ENCODE results near the gene ISYNA1.

Gene ISYNA1

DNA sequence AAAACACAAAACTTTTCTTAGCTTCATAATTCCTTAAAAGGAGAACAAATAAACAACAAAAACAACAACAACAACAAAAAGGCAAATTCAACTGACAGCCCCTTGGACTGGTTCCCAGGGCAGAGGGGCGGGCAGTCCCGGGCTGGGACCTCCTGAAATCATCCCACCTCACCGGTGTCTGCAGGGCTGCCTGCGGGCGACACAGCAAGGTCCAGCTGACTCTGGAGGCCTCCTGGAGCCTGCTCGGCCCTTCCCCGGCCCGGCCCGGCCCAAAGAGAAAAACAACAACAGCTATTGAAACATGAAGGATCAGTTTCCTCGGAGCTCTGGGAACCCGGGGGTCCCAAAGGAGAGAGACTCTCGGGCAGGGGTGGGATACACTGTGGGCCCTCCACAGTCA is 5.0 kb upstream of the ISYNA1 start:
- no peak for DNase-seq

- DNase-seq = no peak
These were observed 4.2 kb upstream of the ISYNA1 start for GRCh38 chr19:18441804-18442788.

DNA sequence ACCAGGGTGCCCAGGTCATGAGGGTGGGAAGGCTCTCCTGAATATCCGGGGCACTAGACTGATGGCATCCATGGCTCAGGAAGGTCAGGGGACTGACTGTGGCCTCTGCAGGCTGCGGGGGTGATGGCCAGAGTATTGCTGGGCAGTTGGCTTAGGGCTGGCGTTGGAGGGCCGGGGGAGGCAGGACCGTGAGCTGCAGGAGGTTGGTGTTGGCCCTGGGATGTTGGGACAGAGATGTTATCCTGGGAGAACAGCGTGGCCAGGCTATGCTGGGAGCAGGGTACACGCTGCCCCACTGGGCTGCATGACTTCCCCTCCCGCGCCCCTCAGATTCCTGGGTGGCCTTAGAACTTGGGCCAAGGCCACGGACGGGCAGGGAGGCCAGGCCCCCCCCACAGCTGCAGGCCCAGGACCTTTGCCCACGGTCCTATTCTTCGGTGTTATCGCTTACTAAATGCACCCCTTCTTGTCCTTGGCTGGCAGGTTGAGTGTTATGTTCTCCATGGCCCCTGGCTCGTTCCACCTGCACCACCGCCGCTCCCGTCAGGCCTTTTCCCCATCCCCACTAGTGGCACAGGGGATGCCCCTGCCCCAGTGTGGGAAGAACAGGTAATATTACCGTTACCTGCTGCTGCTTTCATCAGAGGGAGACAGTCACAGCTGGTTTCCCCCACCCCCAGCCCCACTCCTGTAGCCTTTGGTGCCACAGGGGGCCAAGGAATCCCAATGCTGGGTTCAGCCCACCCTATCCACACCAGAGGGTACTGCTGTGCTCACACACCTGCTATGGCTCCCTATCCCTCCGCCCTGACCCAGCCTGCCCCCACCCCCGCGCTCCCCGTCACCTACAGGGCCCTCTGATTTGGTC is 3.2 kb upstream of the ISYNA1 start:
- DNase-seq = no peak

GRCh38 chr19:18440415-18440877 is 2.5 kb upstream of the ISYNA1 start:
- peak; percentile 15 for DNase-seq

DNA sequence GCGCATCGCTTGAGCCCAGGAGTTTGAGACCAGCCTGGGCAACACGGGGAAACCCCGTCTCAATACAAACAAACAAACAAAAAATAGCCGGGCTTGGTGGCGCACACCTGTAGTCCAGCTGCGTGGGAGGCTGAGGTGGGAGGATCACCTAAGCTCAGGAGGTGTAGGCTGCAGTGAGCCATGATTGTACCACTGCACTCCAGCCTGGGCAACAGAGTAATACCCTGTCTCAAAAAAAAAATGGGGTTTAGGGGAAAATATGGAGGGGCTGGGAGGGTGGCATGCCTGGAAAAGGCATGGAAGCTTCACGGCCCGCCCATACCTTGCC is 1.9 kb upstream of the ISYNA1 start:
- DNase-seq = no peak

DNA sequence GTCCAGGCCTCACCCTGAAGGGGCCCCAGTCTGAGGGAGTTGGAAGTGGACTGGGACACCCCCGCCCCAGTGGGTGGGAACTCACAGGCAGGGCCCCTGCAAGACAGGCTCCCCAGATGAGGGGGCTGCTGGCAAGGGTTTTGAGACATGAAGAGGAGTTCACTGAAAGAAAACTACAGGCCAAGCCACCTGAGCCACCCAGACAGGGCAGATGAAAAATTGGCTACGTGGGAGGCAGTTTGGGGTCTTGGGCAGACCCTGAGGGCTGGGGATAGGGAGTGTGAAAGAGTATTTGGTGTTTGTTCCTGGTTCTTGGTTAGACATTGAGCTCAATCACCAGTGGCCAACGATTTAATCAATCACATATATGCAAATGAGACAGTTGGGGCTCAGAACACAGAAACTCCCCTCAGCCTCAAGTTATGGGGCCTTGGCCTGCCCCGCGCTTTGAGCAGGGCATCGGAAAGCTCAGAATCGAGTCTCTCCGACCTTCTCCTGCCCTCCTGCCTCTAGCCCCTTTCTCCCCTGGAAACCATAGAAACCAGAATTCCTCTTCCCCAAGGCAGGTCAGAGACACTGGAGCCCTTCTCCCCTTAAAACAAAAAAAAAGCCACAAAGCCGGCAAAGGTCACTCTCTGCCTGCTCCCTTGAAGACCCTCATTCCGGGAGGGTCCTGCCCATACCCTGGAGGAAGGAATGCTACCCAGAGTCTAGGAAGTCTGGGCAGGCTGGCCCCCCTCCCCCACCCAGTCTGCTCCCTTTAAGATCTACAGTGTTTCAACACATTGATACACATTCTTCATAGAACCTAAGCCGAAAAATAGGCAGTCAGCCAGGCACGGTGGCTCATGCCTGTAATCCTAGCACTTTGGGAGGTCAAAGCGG is 1.3 kb upstream of the ISYNA1 start:
- no peak for DNase-seq

DNA sequence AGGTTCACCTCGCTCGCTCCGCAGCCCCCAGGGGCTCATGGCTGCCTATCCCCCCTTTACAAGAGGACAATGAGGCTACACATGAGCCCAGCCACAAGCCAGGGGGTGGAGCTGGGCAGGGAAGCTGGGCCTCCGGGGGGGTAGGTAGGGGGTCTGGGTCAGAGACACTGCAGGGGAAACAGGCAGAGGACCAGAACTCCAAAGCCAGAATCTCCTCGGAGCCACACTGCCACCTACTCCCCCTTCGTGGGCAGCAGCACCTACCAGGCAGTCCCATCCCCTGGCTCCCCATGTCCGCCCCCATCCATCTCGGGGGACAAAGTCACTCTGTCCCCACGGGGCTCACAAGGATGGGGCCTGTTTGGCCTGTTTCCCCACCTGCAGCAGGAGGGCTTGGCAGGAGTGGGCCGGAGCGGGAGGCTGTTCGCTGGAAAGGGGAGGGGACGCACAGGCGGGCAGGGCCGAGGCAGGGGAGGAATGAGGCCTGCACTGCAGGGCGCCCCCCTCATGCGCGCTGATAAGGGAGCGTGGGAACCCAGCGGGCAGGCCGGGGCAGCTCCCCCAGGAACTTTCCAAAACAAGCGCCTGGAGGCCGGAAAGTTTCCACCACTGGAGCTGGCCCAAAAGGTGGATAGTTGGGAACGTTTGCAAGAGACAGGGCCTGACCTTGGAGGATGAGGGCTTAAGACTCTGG is 545 bp upstream of the ISYNA1 start:
- no peak for DNase-seq

DNA sequence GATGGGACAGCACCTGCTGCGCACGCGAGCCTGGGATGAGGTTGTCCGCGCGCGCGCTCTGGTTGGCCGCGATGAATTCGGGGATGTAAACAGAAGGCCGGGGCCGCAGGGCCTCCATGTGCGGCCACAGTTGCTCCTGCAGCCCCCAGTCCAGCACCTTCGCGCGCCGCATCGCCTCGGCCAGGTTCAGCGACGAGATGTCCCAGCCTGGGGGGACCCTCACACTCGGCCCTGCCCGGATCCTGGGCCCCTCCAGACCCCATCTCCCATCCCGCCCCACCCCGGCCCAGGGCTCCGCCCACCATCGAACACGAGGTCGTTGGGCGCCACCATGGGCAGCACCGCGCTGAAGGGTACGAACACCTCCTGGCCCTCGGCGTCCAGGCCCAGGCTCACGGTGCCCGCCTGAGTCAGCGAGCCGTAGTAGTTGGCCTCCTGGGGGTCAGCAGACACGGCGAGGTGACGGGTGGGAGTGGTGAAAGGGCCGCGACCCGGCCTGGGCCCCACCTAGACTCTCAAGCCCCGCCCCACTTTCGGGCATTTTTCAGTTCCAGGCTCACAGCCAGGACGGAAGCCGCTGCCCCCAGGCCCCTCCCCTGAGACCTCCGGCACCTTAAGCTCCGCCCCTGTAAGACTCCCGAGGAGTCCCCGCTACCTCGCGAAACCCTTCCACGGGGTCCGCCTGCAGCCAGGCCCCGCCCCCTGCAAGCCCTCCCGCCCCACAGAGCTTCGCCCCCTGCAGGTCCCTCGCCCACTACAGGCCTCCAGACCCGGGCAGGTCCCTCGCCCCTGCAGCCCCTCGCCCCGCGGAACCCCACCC is 1.1 kb downstream of the ISYNA1 start:
- DNase-seq = peak; percentile 56

GRCh38 chr19:18435842-18436670 is 1.9 kb downstream of the ISYNA1 start:
- no peak for DNase-seq

GRCh38 chr19:18435178-18435841 is 2.6 kb downstream of the ISYNA1 start:
- no peak for DNase-seq

DNA sequence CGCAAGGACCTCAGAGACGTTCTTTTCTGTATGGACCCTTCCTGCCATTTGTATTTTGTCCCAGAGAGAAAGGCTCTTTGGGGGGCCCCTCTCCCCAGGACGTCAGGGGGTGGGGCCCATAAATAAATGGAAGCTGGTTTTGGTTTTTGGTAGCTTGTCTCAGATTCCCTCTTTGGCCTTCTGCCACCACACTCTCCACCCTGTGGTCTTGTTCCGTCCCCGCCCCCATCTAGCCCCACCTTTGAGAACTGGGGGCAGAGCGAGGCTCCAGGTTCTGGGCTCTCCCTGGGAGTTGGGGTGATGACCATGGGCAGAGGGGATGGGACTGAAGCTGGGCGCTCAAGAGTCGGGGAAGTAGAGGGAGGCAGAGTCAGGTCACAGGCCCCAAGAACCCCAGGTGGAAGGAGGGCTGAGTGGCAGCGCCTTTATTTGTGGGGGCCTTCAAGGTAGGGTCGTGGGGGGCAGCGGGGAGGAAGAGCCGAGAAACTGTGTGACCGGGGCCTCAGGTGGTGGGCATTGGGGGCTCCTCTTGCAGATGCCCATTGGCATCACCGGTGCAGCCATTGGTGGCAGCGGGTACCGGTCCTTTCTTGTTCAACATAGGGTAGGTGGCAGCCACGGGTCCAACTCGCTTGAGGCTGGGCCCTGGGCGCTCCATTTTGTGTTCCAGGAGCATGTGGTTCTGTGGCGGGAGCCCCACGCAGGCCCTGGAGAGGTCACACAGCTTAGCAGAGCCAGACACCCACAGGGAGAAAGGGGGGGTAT is 3.3 kb downstream of the ISYNA1 start:
- no peak for DNase-seq

DNA sequence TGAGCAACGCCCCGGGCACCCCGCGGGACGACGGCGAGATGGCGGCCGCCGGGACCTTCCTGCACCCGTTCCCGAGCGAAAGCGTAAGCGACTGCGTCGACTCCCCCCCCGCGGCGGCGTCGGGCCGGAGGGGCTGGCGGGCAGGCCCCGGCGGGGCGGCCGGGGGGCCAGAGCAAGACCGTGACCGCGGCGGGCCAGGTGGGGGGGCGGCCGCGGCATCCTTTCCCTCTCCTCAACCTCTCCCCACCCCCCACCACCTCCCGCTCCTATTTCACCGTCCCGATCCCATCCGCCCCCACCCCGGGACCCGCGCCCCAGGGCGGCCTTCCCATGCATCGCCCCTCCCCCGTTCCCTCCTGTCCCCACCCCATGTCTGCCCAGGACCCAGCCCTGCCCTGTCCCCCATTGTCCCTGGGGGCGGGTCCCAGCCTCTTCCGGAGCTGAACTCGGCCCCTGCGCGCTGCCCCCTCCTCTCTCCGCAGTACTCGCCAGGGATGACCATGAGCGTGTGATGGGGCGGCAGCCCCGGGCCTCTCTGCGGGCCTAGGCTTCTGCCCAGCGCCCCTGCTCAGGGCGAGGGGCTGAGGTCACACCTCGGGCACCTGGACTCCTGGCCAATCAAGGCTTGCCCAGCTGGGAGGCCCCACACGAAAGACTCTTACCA is 4.1 kb downstream of the ISYNA1 start:
- no peak for DNase-seq

DNA sequence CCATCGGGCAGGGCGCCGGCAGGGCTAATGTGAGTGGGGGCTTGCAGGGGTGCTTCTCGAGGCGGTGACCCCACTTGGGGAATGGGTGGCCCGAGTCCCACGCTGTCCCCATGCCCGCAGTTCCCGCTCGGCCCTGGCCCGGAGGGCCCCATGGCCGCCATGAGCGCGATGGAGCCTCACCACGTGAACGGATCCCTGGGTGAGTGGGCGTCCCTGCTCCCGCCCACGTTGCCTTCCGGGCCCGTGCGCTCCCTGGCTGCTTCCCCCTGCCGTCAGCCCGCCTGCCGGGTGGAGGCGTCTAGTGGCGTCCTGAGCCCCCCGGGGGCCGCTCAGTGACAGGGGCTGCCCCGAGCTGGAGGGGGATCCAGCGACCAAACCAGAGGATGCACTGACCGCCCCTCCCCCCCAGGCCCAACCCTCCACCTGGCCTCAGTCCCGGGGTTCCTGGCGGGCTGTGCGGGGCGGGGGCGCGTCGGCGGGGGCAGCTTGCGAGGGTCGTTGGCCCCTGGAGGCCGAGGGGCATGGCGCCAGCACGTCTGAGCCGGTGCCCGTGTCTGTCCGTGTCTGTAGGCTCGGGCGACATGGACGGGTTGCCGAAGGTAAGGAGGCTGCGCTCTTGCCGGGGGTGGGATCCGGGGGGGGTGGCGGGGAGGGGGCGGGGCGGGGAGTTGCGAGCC is 4.8 kb downstream of the ISYNA1 start:
- DNase-seq = no peak

- no peak for DNase-seq
These were observed 5.5 kb downstream of the ISYNA1 start for GRCh38 chr19:18432275-18433014.

DNA sequence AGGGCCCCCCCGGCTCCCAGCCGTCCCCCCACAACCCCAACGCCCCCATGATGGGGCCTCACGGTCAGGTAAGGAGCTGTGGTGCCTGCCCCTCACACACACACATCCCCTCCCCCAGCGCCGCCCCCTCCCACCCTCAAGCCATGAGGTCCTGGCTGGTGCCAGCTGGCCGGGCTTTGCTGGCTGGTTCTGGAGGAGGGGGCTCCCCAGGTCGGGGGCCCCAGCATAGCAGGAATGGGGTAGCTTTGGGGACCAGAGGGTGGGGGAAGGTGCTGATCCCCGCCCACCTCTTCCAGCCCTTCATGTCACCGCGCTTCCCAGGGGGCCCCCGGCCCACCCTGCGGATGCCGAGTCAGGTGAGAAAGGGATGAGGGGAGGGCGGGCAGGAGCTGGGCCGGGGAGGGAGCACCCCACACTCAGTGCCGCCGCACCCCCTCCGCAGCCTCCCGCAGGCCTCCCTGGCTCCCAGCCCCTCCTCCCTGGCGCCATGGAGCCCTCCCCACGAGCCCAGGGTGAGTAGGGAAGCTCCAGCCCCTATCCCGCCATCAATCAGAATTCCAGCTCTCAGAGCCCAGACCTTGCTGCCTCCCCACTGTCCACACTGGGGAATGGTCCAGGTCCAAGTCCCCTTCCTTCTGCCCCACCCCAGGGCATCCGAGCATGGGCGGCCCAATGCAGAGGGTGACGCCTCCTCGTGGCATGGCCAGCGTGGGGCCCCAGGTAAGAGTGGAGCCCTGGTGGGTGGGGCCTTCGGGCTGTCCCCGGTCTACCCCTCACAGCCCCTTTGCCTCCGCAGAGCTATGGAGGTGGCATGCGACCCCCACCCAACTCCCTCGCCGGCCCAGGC is 6.4 kb downstream of the ISYNA1 start:
- no peak for DNase-seq

Data from NCI-H1694 (cell line).